TTC549 (cell line): ENCODE data around the gene PRX.

Experiments
- FAIRE-seq: peaks from 2 replicates; lab custom pipeline; 2012; peaks lifted over from hg19 to GRCh38; lab: Jason Lieb, UNC

PRX gene

GRCh38 chr19:40365613-40366401 is 47.4 kb downstream of the PRX start:
- no peak for FAIRE-seq

- FAIRE-seq, result no peak
These were observed 48.2 kb downstream of the PRX start for GRCh38 chr19:40365010-40365409.

GRCh38 chr19:40363069-40363468 is 50.1 kb downstream of the PRX start:
- no peak for FAIRE-seq

GRCh38 chr19:40362160-40362559 is 51.0 kb downstream of the PRX start:
- no peak for FAIRE-seq

- no peak for FAIRE-seq
These were observed 52.4 kb downstream of the PRX start for GRCh38 chr19:40360708-40361241.

GRCh38 chr19:40360020-40360707 is 53.0 kb downstream of the PRX start:
- FAIRE-seq, result no peak

- FAIRE-seq, result no peak
These were observed 54.4 kb downstream of the PRX start for GRCh38 chr19:40358773-40359172.

GRCh38 chr19:40357640-40358039 is 55.5 kb downstream of the PRX start:
- FAIRE-seq, result no peak

- no peak for FAIRE-seq
These were observed 56.2 kb downstream of the PRX start for GRCh38 chr19:40356681-40357595.

- FAIRE-seq, result no peak
These were observed 57.0 kb downstream of the PRX start for GRCh38 chr19:40355975-40356680.

- FAIRE-seq, result no peak
These were observed 64.1 kb downstream of the PRX start for GRCh38 chr19:40348961-40349507.

- FAIRE-seq, result peak; percentile 59
These were observed 64.9 kb downstream of the PRX start, which contains the start of the genes C19orf47 and PLD3 for GRCh38 chr19:40348125-40348913. TSS of gene C19orf47 (minus strand) at chr19:40348397. CDS start at chr19:40341857, 6,540 bp downstream. TSS of gene PLD3 (plus strand) at chr19:40348695. CDS start at chr19:40366484, 17,789 bp downstream.

- FAIRE-seq, result no peak
These were observed 68.8 kb downstream of the PRX start for GRCh38 chr19:40344422-40344821.
